A549 (cell line): ENCODE data around the gene PPARA.

Source experiments
- BHLHE40 ChIP-seq: IDR thresholded peaks from 2 replicates; pipeline ENCODE4 v1.6.1; 2012; ENCODE audit warnings: low read depth, low read length, inconsistent platforms
- CBX8 ChIP-seq: fragments of 200-600 bp; sonication (generic); IDR thresholded peaks from 2 replicates; pipeline ENCODE4 v1.6.1; 2016
- CEBPB ChIP-seq, 2 experiments: fragments of >200 bp in 1 of 2; sonication (Bioruptor Twin) in 1 of 2; formaldehyde crosslinking in 1 of 2; IDR thresholded peaks; 2 replicates each; pipeline ENCODE4 v1.6.1; 2012 to 2016
- CHD4 ChIP-seq: fragments of 200-600 bp; sonication (generic); IDR thresholded peaks from 2 replicates; pipeline ENCODE4 v1.6.1; 2016; ENCODE audit warnings: antibody characterized with exemption, mild to moderate bottlenecking, borderline replicate concordance
- EP300 ChIP-seq, 2 experiments: fragments of >200 bp; sonication (Bioruptor Twin); formaldehyde crosslinking; IDR thresholded peaks; 2 replicates in 1 of 2; 3 replicates in 1 of 2; pipeline ENCODE4 v1.6.1; 2016 to 2017
- ESRRA ChIP-seq: fragments of 150-350 bp; IDR thresholded peaks from 2 replicates; pipeline ENCODE4 v1.6.1; 2014; ENCODE audit warnings: mild to moderate bottlenecking, low read length, borderline replicate concordance
- JUN ChIP-seq, 2 experiments: fragments of >200 bp; sonication (Bioruptor Twin); formaldehyde crosslinking; IDR thresholded peaks; 2 replicates in 1 of 2; 3 replicates in 1 of 2; pipeline ENCODE4 v1.6.1; 2016 to 2017
- POLR2A ChIP-seq: IDR thresholded peaks from 2 replicates; pipeline ENCODE4 v1.6.1; 2012; ENCODE audit warnings: mild to moderate bottlenecking, low read length
- RARB ChIP-seq: fragments of 250-450 bp; sonication (Bioruptor Pico); IDR thresholded peaks from 2 replicates; pipeline ENCODE4 v1.8.0; 2021; ENCODE audit warnings: mild to moderate bottlenecking, moderate library complexity
- RNF2 ChIP-seq: fragments of 200-600 bp; sonication (generic); IDR thresholded peaks from 2 replicates; pipeline ENCODE4 v1.6.1; 2016; ENCODE audit warnings: low read depth, mild to moderate bottlenecking, antibody characterized with exemption, moderate library complexity, borderline replicate concordance
- TF ChIP-seq, protein P1 (sequence below): fragments of >200 bp; sonication (Bioruptor Twin); formaldehyde crosslinking; IDR thresholded peaks from 3 replicates; pipeline ENCODE4 v1.5.1; 2016
- TF ChIP-seq, protein P2 (sequence below): fragments of 200-600 bp; sonication (generic); IDR thresholded peaks from 2 replicates; pipeline ENCODE4 v1.6.1; 2016; ENCODE audit warnings: antibody characterized with exemption, mild to moderate bottlenecking, moderate library complexity

- TF ChIP-seq, protein P1, sequence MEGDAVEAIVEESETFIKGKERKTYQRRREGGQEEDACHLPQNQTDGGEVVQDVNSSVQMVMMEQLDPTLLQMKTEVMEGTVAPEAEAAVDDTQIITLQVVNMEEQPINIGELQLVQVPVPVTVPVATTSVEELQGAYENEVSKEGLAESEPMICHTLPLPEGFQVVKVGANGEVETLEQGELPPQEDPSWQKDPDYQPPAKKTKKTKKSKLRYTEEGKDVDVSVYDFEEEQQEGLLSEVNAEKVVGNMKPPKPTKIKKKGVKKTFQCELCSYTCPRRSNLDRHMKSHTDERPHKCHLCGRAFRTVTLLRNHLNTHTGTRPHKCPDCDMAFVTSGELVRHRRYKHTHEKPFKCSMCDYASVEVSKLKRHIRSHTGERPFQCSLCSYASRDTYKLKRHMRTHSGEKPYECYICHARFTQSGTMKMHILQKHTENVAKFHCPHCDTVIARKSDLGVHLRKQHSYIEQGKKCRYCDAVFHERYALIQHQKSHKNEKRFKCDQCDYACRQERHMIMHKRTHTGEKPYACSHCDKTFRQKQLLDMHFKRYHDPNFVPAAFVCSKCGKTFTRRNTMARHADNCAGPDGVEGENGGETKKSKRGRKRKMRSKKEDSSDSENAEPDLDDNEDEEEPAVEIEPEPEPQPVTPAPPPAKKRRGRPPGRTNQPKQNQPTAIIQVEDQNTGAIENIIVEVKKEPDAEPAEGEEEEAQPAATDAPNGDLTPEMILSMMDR = no peak
- TF ChIP-seq RARB (CRISPR knock-in tag) (no peak), EP300 (IDR thresholded peaks at IDR 0.05) (no peak), CHD4 (no peak), CEBPB (IDR thresholded peaks at IDR 0.05) (no peak), CBX8 (no peak), BHLHE40 (no peak), POLR2A (no peak), JUN (IDR thresholded peaks at IDR 0.05) (no peak), ESRRA (no peak), RNF2 (no peak)
- TF ChIP-seq, protein P2, sequence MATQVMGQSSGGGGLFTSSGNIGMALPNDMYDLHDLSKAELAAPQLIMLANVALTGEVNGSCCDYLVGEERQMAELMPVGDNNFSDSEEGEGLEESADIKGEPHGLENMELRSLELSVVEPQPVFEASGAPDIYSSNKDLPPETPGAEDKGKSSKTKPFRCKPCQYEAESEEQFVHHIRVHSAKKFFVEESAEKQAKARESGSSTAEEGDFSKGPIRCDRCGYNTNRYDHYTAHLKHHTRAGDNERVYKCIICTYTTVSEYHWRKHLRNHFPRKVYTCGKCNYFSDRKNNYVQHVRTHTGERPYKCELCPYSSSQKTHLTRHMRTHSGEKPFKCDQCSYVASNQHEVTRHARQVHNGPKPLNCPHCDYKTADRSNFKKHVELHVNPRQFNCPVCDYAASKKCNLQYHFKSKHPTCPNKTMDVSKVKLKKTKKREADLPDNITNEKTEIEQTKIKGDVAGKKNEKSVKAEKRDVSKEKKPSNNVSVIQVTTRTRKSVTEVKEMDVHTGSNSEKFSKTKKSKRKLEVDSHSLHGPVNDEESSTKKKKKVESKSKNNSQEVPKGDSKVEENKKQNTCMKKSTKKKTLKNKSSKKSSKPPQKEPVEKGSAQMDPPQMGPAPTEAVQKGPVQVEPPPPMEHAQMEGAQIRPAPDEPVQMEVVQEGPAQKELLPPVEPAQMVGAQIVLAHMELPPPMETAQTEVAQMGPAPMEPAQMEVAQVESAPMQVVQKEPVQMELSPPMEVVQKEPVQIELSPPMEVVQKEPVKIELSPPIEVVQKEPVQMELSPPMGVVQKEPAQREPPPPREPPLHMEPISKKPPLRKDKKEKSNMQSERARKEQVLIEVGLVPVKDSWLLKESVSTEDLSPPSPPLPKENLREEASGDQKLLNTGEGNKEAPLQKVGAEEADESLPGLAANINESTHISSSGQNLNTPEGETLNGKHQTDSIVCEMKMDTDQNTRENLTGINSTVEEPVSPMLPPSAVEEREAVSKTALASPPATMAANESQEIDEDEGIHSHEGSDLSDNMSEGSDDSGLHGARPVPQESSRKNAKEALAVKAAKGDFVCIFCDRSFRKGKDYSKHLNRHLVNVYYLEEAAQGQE = no peak
These were observed 46.7 kb upstream of the PPARA start for GRCh38 chr22:46103664-46104063.
